ENCODE results near the gene KIF13A.

The KIF13A gene

DNA sequence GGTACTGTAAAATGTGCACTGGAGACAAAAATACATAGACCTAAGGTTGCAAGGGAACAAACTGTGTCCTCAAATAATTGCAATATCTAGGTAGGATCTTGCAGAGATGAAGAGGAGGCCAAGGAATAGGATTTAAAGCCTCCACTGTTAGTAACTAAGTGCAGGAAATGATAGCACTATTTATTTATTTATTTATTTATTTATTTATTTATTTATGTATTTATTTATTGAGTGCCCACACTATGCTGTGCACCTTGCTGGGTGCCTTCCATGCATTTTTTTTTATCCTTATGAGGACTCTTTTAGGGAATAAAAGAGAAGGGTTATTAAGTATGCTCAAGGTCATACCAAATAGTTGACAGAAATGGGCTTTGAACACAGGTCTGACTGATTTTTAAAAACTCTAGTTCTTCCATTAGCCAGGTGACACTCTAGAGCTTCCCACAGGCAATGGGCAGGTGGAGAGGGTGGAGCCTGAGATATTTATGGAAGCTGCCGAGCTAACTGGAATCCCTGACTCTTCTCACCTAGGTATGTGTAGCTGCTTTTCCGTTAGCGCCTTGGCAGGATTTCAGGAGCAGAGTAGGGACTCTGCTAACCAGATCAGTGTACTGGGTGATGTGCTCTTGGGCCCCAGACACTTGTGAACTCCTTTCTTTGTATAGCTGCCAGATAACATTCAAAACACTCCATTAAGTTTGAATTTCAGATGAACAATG is 268.0 kb downstream of the KIF13A start:
- no peak for DNase-seq (ENCODE audit: low spot score)

GRCh38 chr6:17716221-17716620 is 271.2 kb downstream of the KIF13A start:
- no peak for DNase-seq (ENCODE audit: low spot score)

GRCh38 chr6:17714879-17715851 is 272.3 kb downstream of the KIF13A start:
- DNase-seq (ENCODE audit: low spot score): peak; percentile 9

DNA sequence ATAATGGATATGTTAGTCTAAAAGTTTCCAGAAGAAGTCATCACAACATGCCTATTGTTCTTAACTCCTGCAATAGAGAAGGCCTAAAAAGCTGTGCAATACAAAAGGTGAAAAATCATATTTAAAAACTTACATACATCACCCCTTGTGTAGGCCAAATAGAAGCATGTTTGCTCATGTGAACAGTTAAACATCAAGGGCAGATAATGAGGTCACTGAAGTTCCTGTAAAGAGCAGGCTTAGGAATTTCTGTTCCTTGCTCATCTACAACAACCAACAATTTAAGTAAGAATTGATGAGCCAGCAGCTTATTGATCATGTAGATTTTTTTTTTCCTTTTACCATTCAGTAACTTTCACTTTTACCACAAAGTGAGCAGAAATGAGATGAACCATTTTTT is 273.3 kb downstream of the KIF13A start:
- DNase-seq (ENCODE audit: low spot score): no peak

DNA sequence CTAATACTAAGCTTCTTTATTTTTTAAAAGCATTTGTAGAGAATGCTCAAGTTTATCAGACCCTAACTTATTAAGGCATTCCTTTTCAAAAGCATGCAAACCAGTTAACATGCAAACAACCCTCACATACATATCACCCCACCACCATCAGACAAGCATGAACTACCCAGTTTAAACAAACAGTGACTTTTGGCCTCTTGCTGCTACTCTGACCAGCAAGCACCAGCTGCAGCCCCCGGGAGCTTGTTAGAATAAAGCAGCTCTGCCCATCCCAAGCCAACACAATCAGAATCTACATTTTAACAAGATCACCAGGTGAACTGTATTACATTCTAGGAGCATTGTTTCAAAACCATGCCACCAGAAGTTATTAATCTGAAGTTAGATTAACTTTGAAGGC is 274.9 kb downstream of the KIF13A start:
- no peak for DNase-seq (ENCODE audit: low spot score)

- no peak for DNase-seq (ENCODE audit: low spot score)
Measured at GRCh38 chr6:17710331-17710730, 277.1 kb downstream of the KIF13A start.

- DNase-seq (ENCODE audit: low spot score): no peak
Measured at GRCh38 chr6:17709476-17709875, 278.0 kb downstream of the KIF13A start.

Measured in CD4-positive, alpha-beta T cell treated with Interleukin-6 at 100 ng/mL for 8 hours (primary cell).